Measurements from ENCODE around the gene RNF166.

- TF ChIP-seq POLR2AphosphoS5 (IDR thresholded peaks at IDR 0.05): no peak
- TF ChIP-seq, protein P1, sequence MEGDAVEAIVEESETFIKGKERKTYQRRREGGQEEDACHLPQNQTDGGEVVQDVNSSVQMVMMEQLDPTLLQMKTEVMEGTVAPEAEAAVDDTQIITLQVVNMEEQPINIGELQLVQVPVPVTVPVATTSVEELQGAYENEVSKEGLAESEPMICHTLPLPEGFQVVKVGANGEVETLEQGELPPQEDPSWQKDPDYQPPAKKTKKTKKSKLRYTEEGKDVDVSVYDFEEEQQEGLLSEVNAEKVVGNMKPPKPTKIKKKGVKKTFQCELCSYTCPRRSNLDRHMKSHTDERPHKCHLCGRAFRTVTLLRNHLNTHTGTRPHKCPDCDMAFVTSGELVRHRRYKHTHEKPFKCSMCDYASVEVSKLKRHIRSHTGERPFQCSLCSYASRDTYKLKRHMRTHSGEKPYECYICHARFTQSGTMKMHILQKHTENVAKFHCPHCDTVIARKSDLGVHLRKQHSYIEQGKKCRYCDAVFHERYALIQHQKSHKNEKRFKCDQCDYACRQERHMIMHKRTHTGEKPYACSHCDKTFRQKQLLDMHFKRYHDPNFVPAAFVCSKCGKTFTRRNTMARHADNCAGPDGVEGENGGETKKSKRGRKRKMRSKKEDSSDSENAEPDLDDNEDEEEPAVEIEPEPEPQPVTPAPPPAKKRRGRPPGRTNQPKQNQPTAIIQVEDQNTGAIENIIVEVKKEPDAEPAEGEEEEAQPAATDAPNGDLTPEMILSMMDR (IDR thresholded peaks at IDR 0.05): peak in 2 of 4 experiments; percentile 8 to 23
Observed at GRCh38 chr16:88697831-88698615, 8.2 kb downstream of the RNF166 start.

Measured in prostate gland (tissue), 2 donors.